ENCODE measurements around the gene UBIAD1. TPM values are rescaled to one million over a fixed set of nuclear protein-coding genes. Genes with fewer than 3 reads are reported as not detected.

Gene UBIAD1
- total and polyA plus RNA-seq, 2 experiments from 2014 or later, result 13.7 to 31.6 TPM

DNA sequence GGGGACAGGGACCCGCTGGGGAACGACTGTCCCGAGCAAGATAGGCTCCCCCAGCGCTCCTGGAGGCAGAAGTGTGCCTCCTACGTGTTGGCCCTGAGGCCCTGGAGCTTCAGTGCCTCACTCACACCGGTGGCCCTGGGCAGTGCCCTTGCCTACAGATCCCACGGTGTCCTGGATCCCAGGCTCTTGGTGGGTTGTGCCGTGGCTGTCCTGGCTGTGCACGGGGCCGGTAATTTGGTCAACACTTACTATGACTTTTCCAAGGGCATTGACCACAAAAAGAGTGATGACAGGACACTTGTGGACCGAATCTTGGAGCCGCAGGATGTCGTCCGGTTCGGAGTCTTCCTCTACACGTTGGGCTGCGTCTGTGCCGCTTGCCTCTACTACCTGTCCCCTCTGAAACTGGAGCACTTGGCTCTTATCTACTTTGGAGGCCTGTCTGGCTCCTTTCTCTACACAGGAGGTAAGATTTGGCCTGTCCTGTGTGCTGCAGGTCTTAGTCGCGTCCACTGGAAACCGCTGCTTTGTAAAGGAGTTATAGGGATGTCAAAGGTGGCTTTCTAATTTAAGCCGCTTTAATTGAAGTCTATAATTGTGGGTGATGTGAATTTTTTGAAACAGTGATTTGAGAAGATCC is 717 bp downstream of the UBIAD1 start (continued):
- TF ChIP-seq, protein P1, sequence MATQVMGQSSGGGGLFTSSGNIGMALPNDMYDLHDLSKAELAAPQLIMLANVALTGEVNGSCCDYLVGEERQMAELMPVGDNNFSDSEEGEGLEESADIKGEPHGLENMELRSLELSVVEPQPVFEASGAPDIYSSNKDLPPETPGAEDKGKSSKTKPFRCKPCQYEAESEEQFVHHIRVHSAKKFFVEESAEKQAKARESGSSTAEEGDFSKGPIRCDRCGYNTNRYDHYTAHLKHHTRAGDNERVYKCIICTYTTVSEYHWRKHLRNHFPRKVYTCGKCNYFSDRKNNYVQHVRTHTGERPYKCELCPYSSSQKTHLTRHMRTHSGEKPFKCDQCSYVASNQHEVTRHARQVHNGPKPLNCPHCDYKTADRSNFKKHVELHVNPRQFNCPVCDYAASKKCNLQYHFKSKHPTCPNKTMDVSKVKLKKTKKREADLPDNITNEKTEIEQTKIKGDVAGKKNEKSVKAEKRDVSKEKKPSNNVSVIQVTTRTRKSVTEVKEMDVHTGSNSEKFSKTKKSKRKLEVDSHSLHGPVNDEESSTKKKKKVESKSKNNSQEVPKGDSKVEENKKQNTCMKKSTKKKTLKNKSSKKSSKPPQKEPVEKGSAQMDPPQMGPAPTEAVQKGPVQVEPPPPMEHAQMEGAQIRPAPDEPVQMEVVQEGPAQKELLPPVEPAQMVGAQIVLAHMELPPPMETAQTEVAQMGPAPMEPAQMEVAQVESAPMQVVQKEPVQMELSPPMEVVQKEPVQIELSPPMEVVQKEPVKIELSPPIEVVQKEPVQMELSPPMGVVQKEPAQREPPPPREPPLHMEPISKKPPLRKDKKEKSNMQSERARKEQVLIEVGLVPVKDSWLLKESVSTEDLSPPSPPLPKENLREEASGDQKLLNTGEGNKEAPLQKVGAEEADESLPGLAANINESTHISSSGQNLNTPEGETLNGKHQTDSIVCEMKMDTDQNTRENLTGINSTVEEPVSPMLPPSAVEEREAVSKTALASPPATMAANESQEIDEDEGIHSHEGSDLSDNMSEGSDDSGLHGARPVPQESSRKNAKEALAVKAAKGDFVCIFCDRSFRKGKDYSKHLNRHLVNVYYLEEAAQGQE (IDR thresholded peaks at IDR 0.05; ENCODE audit: unreplicated experiment), result no peak
- TF ChIP-seq, protein P2, sequence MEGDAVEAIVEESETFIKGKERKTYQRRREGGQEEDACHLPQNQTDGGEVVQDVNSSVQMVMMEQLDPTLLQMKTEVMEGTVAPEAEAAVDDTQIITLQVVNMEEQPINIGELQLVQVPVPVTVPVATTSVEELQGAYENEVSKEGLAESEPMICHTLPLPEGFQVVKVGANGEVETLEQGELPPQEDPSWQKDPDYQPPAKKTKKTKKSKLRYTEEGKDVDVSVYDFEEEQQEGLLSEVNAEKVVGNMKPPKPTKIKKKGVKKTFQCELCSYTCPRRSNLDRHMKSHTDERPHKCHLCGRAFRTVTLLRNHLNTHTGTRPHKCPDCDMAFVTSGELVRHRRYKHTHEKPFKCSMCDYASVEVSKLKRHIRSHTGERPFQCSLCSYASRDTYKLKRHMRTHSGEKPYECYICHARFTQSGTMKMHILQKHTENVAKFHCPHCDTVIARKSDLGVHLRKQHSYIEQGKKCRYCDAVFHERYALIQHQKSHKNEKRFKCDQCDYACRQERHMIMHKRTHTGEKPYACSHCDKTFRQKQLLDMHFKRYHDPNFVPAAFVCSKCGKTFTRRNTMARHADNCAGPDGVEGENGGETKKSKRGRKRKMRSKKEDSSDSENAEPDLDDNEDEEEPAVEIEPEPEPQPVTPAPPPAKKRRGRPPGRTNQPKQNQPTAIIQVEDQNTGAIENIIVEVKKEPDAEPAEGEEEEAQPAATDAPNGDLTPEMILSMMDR (conservative IDR thresholded peaks at IDR 0.05; ENCODE audit: low read depth in 2 of 2), result no peak
- TF ChIP-seq JUNB (IDR thresholded peaks at IDR 0.05; ENCODE audit: unreplicated experiment), result no peak

DNA sequence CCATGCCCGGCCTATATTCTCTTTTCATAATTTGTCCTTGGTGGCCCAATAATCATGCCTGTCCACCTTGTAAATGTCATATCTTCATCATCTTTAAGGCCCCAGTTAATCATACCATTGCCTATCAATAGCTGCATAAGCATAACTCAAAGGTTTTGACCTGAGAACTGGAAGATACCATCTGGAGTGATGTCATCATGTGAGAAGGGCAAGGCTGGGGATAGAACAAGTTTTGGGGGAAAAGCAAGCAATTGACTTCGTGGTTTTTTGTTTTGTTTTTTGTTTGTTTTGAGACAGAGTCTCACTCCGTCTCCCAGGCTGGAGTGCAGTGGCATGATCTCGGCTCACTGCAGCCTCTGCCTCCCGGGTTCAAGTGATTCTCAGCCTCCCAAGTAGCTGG is 6.2 kb downstream of the UBIAD1 start:
- Mint-ChIP-seq H3K4me3 (no peak overlapping the region), H3K36me3 (ENCODE audit: low read depth) (peaks cover 41% of the 10 kb centered on the region), H3K9me3 (no peaks in the 10 kb centered on the region), H3K27me3 (ENCODE audit: insufficient read depth, low read depth, poor library complexity) (peaks cover 4% of the 10 kb centered on the region), H3K27ac (no peak overlapping the region), H3K4me1 (peaks cover 27% of the 10 kb centered on the region)
- no peak overlapping the region for H3K27ac ChIP-seq (ENCODE audit: low read depth)
- H3F3A ChIP-seq (replicated peaks; ENCODE audit: low read depth), result peaks cover 4% of the 10 kb centered on the region; the same call in 1 of the 2 replicates
- H4K20me1 ChIP-seq (replicated peaks; ENCODE audit: insufficient read depth), result 0 out of 2 replicates have a peak, but pooled peaks cover 21% of the 10 kb centered on the region
- H3K4me1 ChIP-seq (ENCODE audit: insufficient read depth), result peaks cover 15% of the 10 kb centered on the region
- H3K79me2 ChIP-seq (replicated peaks; ENCODE audit: insufficient read depth), result peaks cover 97% of the 10 kb centered on the region
- H3K36me3 ChIP-seq (ENCODE audit: insufficient read depth), result peaks cover 13% of the 10 kb centered on the region; the same call in 1 of the 2 replicates
- H3K4me3 ChIP-seq, result no peak overlapping the region
- ATAC-seq, result no peak
- no peaks in the 10 kb centered on the region for H3K9me2 ChIP-seq (ENCODE audit: insufficient read depth)
- no peak overlapping the region for H3K4me2 ChIP-seq
- no peak overlapping the region for H2AFZ ChIP-seq
- DNase-seq (ENCODE audit: low spot score), result no peak
- H3K27me3 ChIP-seq (ENCODE audit: insufficient read depth), result no peaks in the 10 kb centered on the region
- no peak for TF ChIP-seq ZNF114 (CRISPR knock-in tag; IDR thresholded peaks at IDR 0.05)
- TF ChIP-seq STAT1 (IDR thresholded peaks at IDR 0.05; ENCODE audit: unreplicated experiment), result no peak
- TF ChIP-seq, protein P3, sequence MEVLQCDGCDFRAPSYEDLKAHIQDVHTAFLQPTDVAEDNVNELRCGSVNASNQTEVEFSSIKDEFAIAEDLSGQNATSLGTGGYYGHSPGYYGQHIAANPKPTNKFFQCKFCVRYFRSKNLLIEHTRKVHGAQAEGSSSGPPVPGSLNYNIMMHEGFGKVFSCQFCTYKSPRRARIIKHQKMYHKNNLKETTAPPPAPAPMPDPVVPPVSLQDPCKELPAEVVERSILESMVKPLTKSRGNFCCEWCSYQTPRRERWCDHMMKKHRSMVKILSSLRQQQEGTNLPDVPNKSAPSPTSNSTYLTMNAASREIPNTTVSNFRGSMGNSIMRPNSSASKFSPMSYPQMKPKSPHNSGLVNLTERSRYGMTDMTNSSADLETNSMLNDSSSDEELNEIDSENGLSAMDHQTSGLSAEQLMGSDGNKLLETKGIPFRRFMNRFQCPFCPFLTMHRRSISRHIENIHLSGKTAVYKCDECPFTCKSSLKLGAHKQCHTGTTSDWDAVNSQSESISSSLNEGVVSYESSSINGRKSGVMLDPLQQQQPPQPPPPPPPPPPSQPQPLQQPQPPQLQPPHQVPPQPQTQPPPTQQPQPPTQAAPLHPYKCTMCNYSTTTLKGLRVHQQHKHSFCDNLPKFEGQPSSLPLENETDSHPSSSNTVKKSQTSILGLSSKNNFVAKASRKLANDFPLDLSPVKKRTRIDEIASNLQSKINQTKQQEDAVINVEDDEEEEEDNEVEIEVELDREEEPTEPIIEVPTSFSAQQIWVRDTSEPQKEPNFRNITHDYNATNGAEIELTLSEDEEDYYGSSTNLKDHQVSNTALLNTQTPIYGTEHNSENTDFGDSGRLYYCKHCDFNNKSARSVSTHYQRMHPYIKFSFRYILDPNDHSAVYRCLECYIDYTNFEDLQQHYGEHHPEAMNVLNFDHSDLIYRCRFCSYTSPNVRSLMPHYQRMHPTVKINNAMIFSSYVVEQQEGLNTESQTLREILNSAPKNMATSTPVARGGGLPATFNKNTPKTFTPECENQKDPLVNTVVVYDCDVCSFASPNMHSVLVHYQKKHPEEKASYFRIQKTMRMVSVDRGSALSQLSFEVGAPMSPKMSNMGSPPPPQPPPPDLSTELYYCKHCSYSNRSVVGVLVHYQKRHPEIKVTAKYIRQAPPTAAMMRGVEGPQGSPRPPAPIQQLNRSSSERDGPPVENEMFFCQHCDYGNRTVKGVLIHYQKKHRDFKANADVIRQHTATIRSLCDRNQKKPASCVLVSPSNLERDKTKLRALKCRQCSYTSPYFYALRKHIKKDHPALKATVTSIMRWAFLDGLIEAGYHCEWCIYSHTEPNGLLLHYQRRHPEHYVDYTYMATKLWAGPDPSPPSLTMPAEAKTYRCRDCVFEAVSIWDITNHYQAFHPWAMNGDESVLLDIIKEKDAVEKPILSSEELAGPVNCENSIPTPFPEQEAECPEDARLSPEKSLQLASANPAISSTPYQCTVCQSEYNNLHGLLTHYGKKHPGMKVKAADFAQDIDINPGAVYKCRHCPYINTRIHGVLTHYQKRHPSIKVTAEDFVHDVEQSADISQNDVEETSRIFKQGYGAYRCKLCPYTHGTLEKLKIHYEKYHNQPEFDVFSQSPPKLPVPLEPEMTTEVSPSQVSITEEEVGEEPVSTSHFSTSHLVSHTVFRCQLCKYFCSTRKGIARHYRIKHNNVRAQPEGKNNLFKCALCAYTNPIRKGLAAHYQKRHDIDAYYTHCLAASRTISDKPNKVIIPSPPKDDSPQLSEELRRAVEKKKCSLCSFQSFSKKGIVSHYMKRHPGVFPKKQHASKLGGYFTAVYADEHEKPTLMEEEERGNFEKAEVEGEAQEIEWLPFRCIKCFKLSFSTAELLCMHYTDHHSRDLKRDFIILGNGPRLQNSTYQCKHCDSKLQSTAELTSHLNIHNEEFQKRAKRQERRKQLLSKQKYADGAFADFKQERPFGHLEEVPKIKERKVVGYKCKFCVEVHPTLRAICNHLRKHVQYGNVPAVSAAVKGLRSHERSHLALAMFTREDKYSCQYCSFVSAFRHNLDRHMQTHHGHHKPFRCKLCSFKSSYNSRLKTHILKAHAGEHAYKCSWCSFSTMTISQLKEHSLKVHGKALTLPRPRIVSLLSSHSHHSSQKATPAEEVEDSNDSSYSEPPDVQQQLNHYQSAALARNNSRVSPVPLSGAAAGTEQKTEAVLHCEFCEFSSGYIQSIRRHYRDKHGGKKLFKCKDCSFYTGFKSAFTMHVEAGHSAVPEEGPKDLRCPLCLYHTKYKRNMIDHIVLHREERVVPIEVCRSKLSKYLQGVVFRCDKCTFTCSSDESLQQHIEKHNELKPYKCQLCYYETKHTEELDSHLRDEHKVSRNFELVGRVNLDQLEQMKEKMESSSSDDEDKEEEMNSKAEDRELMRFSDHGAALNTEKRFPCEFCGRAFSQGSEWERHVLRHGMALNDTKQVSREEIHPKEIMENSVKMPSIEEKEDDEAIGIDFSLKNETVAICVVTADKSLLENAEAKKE (CRISPR knock-in tag; IDR thresholded peaks at IDR 0.05), result no peak
- TF ChIP-seq, protein P4, sequence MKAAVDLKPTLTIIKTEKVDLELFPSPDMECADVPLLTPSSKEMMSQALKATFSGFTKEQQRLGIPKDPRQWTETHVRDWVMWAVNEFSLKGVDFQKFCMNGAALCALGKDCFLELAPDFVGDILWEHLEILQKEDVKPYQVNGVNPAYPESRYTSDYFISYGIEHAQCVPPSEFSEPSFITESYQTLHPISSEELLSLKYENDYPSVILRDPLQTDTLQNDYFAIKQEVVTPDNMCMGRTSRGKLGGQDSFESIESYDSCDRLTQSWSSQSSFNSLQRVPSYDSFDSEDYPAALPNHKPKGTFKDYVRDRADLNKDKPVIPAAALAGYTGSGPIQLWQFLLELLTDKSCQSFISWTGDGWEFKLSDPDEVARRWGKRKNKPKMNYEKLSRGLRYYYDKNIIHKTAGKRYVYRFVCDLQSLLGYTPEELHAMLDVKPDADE (IDR thresholded peaks at IDR 0.05), result no peak
- TF ChIP-seq NANOG (IDR thresholded peaks at IDR 0.05; ENCODE audit: borderline replicate concordance), result no peak
- no peak for TF ChIP-seq EZH2phosphoT487 (IDR thresholded peaks at IDR 0.05; ENCODE audit: unreplicated experiment)
- no peak for TF ChIP-seq ZNF331 (CRISPR knock-in tag; IDR thresholded peaks at IDR 0.05; ENCODE audit: low read depth)
- TF ChIP-seq CREB1 (CRISPR knock-in tag; IDR thresholded peaks at IDR 0.05; ENCODE audit: low read depth), result no peak
- no peak for TF ChIP-seq EZH2 (IDR thresholded peaks at IDR 0.05; ENCODE audit: low read depth, unreplicated experiment)
